KG1 (cell line): ENCODE measurements around the gene ASCL2.

Source experiments
- DNase-seq: peaks from one replicate; lab custom pipeline; 2025; lab: John Stamatoyannopoulos, UW

ASCL2 gene

DNA sequence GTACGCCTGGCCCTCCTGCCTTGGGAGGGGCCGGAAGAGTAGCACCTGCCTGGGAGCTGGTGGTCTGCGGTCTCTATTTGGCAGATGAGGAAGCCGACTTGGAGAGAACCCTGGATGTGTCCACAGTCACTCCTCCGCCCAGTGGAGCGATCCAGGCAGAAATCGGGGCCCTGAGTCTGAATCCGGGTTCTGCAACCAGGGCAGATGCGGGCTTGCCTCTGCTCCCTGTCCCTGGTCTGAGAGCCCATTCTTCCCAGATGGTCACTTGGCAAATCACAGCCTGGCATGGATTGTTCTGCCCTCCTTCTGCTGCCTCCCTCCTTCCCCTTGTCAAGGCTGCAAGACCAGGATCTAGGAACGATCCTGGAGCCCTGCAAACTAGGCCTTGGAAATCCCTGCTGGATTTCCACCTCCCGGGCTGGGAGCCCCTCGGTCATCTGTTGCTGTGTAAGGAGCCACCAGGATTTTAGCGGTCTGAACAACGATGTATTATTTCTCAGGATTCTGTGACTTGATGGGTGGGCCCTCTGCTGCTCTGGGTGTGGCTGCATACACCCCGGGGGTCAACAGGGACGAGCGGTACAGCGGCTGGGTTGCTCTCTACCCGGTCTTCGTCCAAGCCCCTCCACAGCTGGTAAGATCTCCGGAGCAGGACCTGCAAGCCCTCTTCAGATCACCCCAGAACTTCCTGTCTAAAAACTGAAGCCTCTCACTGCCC is 2.0 kb upstream of the ASCL2 start:
- no peak for DNase-seq

DNA sequence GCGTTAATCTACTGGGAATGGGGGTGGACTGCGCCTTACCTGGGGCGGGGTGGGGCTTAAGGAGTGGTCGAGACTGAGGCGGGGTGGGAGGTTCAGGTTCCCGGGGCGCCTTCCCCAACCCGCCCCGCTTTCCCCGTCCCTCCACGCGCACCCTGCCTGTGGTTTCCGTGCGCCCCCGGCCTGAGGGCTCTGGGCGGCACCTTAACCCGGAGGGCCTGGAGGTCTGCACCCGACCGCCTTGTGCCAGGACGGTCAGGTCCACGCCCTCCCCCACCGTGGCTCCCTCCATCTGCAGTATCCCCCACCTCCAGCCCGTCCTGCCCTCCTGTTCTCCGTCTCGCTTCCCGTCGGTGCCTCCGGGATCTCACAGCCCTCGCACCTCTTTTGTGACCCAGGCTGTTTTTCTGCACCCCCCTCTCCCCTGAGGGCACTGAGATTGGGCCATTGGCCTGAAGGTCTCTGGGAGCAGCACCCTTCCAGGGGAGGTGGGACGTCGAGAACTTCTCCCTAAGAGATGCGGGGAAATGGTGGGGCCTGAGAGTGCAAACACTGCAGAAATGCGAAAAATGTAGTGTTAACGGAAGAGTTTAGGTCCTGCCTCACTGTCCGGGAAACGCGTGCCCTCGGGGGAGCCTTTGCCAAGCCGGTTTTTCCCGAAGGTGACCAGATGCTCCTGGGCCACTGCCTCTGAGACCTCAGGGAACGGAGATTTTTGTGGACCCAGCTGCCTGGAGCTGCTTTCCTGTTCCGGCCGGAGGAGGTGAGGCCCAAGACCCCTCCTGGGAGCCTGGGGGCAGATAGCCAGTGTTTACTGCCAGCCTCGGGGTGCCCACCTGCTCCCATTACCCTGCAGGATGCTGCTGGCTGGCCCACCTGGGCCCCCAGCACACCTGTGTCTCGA is 1.2 kb upstream of the ASCL2 start:
- no peak for DNase-seq

DNA sequence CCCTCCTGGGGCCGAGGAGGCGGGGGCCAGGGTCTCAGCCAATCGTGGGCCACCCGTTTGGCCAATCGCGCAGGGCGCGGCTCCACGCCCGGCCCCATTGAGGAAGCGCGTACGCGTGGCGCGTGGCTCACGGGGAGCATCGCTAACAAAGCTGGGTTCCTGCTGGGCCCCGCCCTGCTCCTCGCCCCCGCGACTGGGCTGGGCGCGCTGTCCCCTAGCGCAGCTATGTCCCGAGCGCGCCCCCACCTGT is 614 bp upstream of the ASCL2 start:
- DNase-seq: no peak

DNA sequence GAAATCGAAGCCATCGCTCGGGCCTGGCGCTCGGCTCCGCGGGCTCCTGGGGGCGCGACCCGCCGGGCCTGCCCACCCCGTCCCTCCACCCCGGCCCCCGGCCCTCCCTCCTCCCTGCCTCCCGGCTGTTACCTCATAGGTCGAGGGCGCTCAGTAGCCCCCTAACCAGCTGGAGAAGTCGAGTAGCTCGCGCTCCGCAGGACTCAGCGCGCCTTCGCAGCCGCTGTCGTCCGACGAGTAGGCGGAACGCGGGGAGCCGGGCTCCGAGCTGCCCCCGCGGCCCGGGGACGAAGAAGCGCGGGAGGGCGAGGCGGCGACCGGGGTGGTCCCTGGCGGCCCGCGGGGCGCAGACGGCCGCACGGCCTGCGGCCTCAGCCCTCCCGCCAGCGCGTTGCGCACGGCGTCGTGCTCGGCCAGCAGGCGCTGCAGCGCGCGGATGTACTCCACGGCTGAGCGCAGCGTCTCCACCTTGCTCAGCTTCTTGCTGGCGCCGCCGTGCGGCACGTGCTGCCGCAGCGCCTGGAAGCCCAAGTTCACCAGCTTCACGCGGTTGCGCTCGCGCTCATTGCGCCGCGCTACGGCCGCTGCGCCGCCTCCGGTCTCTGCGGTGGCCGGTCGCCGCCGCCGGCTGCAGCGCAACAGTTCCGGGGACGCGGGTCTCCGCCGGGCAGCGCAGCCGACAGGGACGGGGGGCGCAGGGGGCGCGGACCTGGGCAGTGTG is 627 bp downstream of the ASCL2 start:
- DNase-seq: no peak

DNA sequence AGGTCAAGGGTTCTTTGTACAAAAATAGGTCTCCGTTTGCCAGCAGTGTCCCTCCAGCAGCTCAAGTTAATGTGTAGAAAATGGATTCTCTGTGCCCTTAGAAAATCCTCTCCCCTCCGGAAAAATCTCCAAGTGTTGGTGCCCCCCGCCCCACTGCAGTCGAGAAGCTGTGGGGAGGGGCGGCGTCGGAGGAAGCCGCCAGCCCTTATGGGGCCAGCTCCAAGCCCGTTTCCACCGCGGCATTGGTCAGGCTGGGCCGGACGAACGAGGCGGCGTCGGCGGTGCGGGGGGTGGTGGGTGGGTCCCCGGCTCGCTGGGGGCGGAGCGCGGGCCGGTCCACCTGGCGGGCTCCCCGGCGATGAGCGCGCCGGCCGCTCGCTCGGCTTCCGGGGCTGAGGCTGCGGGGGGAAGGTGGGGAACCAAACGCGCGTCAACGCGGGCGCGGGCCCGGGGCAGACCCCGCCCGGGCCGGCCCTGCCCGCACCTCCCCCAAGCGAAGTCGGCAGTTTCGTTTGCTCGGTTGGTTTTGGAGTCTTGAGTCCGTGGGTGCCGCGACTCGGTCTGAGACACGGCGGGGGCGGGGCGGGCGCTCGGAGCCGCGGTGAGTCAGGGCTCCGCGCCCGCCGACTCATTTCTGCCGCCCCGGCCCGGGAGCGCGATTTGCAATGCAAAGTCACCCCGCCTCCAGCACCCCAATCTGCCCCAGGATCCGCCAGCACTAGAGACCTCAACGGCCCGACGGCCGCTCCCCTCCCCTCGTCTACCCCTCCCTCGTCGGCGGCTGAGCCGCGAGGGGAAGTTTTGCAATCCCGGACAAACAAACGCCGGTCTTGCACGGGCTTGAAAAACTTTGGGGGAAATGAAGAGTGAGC is 1.4 kb downstream of the ASCL2 start:
- peak; percentile 19 for DNase-seq

DNA sequence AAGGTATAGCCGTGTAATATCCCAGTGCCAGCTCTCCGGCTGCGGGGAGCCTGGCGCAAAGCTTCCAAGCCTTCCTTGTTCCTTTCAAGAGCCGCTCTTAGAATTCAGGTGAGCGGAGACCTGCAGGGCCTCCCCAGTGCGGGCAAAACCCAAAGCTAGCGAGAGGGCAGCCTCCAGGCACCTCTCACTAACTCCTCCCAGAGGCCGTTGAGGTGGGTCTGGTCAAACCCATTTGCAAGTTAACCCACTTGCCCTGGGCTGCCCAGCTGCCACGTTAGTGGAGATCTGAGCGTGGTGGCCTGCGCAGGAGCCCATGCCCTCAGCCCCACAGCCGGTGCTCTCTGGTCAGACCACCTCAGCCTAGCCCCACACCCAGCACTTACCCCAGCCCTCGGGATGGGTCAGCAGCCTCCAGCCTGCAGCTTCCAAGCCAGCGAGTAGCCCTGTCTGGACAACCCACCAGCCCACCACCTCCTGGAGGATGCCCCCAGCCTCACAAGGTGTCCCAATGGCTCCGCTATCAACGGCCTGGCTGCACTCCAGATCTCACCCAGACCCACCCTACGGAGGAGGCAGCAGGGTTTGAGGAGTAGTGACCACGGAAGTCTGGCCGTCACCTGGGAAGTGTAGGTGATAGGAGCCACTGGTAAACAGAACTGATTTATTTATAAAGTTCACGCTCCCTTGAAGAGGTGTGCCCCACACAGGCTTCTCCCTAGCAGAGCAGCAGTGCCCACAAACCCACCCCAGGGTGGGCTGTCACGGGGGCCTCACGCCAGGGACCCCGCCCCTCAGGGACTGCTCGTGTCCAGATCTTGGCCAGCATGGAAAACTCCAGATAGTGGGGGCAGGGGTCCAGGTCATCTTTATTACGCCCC is 2.3 kb downstream of the ASCL2 start:
- no peak for DNase-seq

DNA sequence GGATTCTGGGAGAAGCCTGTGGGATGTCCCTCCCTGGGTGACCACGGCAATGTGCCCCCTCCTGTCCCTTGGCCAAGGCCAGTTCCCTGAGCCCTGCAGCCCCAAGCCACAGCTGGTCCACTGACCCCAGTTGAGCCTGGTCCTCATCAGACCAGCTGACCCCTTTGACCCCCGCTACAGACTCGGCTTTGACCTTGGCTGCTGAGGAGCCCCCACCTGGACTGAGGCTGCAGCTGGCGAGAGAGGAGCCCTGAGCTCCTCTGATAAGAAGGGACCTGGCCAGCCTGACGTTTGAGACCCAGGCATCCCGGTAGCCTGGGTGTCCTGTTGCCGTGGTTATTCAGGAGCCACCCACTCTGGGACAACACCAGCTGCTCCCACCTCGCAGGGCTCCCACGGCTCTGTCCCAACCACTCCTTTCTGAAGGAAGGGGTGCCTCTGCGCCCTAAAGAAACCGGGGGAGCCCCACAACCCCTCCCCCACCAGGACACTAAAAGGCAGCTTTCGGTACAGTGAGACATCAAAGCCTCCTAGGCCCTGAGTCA is 3.0 kb downstream of the ASCL2 start:
- no peak for DNase-seq

DNA sequence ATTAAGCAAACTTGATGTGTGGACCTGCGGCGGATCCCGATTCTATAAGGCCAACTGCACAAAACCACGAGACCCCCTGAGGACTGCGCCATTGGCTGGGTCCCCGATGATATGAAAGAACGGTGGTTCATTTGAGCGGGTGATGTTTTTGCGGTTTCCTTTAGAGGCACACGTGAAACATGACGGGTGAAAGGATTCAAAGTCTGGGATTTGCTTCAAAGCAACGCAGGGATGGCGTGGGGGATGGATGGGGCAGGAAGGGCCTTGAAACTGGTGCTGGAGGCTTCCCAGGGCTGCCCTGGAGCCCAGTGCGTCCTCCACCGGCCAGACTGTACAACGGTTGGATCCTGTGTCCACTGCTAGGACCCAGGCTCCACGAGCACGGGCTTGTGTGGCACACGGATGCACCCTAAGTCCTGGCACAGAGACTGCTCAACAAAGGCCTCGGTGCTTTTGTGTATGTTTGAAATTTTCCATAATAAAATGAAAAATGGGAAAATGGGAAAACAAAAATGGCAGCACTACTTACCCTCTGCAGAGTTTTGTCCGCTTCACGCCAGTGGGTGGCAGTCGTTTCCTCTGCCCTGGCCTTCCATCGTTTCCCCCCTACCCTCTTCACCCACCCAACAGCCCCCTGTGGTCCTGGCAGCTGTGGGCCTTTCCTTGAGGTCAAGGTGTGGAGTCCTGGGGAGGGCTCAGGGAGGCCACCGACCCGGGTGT is 3.6 kb downstream of the ASCL2 start:
- DNase-seq: no peak

DNA sequence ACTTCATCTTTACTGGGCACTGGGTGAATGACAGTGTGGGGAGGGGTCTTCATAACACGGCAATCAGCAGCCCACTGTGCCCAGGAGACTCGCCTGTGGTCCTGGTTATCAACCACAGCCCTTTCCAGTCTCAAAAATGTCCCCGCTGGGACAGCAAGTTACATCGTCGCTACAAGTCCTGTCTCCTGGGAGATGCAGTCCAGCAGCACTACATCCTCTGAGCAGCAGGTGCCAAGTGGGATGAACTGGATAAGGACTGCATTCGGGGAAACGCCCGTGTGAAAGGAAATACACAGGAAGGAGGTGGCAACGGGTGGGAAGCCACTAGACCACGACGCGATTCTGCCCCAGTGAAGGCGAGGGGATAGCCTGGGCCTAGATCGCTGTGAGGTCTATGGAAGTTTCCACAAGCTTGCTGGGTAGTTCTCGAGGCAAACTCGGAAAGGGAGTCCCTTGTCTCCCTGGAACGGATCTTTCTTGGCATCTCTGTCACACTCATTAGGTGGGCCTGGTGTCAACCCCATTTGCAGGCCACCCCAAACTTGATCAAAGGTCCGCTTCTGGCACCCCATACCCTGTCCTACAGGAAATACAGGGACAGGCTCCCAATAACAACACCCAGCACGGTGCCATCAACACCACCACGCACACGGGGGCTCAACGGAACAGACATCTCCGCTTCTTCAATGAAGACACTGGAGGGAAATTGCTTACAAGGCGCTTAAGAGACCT is 4.4 kb downstream of the ASCL2 start:
- DNase-seq: no peak

DNA sequence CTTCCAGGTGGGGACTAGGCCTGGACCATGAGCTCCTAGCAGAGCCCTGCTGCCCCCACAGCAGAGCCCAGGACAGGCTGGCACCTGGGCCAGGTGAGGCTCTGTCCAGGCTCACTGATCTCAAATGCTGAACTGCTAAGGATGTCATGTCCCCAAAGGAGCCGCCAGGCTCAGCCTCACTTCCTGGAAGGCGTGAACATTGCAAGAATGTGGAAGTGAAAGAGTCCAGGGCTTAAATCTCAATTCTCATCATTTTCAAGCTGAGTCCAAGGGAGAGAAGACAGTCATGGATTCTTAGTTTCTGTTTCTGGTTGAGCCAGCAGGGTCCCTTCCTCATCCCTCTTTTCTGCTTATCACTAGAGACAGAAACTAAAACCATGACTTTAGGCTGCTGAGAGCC is 5.0 kb downstream of the ASCL2 start:
- DNase-seq: no peak

DNA sequence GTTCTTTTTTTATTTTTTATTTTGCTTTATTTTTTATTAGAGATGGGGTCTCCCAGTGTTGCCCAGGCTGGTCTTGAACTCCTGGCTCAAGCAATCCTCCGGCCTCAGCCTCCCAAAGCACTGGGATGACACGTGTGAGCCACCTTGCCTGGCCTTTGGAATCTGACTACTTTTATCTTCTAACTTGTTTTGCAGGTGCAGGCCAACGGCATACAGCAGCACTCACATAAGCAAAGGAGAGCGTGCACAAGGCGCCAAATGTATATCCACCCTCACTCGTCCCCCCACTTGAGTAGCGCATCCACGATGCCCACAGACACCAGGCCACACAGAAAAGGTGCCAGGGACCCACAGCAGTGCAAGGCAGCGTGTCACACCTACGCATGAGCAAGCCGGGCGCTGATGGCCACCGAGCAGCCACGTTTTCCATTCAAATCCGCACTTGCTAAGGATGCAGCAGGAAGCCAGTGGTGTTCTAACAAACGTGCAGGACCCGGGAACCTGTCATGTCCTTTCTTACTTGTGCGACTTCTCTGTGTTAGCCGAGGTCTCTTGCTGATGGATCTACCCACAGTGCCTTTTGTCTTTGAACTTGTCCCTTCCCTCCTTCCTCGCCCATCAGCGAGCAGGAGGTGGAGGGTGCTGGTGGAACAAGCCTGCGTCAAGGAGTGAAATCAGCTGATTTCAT is 5.9 kb downstream of the ASCL2 start:
- DNase-seq: no peak

DNA sequence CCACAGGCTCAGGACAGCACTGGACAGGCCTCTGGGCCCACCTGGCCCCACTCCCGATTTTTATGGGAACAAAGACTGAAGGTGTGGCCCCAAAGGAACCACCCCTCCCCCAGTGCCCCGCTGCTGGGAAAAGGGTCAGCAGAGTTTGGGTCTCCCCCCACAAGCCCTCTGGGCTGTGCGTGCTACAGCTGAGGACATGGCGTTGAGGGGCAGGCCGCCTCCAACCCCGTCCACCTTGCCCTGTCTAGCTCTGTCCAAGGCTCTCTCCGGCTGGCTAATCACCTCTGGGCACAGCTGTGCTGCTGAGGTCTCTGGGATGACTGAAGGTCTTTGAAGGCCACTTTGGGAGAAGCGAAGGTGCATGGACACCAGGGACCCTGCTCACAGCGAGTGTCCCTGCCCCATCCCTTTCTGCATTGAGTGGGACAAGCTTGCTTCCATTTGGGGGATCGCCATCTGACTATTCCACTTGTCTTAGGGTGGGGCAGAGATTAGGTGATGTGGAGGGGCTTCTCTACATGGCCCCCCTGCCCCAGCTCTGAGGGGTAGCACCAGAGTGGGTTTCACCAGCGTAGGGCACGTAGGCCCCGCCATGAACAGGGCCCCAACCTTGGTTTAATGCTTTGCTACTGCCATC is 6.5 kb downstream of the ASCL2 start:
- no peak for DNase-seq

DNA sequence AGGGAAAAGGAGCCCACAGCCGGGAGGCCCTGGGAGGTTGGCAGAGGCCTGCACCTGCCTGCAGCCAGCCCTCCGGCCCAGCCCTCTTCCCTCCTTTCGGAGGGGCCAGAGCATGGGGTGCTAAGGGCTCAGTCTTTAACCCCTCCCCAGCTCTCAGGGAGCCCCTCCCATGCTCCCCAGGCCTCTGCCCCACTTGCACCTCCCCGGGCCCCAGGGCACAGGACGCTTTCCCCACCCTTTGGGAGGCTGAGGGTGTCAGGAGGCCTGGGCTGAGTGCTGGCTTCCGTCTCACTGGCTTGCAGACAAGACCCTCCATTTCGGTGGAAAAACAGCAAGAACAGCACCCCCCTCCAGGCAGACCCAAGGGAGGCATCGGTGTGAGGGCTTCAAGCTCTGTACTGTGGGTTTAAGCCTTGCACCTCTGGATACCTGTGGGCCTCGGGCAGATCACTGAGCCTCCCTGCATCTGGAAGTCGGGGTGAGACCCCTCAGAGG is 7.3 kb downstream of the ASCL2 start:
- DNase-seq: no peak

DNA sequence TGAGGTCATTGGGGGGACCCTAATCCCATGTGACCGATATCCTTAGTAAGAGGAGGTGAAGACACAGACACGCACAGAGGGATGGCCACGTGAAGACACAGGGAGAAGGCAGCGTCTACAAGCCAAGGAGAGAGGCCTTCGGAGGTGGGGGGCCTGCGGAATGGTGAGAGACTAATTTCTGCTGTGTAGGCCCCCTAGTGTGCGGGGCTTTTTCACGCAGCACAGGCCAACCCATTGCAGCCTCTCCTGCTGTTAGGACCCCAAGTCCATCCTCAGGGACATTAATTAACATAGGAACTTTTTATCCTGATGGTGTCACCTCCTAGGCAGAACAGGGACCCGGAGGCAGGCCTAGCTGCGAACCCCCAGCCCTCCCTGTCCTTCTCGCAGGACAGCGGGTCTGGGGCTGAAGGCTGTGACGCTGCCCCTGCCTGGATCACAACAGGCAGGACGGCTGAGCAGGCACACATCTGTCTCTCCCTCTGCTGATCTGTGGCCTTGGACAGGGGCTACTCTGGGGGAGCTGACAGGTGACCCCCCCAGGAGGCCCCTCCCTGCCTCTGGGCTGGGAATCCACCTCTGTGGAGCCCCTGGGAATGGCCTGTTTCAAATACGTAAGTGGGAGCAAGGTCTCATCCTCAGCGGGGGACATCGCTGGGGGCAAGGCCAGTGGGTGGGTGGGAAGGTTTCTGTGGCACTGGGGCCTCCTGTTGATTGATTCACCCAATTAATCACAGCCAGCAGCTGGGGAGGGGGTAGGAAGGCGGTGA is 7.9 kb downstream of the ASCL2 start:
- DNase-seq: no peak

DNA sequence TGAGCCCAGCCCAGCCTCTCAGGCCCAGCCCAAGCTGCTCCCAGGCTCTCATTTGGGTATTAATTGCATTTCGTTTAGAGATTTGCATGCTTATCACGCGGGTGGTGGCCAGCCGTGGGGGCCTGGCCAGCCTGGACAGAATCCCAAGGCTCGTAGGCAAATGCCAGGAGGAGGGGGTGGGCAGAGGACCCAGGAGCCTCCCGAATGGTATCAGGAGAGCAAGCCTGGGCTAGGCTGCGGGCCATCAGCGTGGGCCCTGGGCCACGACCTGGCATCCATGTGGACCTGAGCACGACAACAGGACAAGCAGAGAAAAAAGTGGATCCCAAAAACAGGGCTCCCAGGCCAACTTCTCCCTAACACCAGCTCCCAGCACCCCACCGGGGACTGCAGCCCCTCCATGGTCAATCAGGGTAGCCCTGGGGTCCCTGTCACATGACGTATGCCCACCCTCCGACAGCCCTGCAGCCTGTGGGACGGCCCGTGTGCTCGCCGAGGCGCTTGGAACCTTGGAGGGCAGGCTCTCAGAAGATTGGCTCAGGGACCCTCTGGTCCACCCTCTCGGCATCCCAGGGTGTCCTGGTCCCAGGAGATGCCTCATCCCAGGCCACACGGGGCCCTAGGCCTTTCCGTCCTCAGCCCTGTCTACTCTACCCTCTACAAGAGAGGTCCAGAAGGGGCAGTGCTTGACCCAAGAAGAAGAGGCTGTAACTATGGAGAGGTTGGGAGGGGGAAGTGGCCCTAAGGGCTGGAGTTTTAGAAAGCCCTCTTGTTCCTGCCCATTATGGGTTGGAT is 8.8 kb downstream of the ASCL2 start:
- no peak for DNase-seq
